Liver (tissue), 9 donors: Measurements from ENCODE around the gene CD320. TPM values are rescaled to one million over a fixed set of nuclear protein-coding genes. Genes with fewer than 3 reads are reported as not detected.
A peak's percentile ranks its signal among the peaks of the same experiment; 100 is the strongest.

Experiments
- DNase-seq: peaks from one replicate; pipeline ENCODE4 v3.0.0-alpha.2; 2017; ENCODE audit warnings: low spot score
- H3K27ac ChIP-seq, 2 donors: one replicate each; pipeline ENCODE4 v1.7.0; 2013; ENCODE audit warnings: inconsistent platforms in 2 of 2, low read length in 2 of 2, control low read depth in 1 of 2, low read depth in 1 of 2, mild to moderate bottlenecking in 1 of 2
- H3K27me3 ChIP-seq, 4 donors: one replicate each; pipeline versions ENCODE4 v1.6.1 to v1.7.0; 2013; ENCODE audit warnings: low read length in 3 of 4, inconsistent platforms in 1 of 4, mild to moderate bottlenecking in 1 of 4, moderate library complexity in 1 of 4; ENCODE audit not compliant: control insufficient read depth in 4 of 4, insufficient read depth in 4 of 4
- H3K36me3 ChIP-seq, 4 donors: one replicate each; pipeline versions ENCODE4 v1.6.1 to v1.7.0; 2013; ENCODE audit warnings: low read length in 3 of 4, mild to moderate bottlenecking in 3 of 4, low read depth in 1 of 4, moderate library complexity in 1 of 4; ENCODE audit not compliant: control insufficient read depth in 4 of 4, insufficient read depth in 3 of 4
- H3K4me1 ChIP-seq, 4 donors: one replicate each; pipeline versions ENCODE4 v1.6.1 to v1.7.0; 2013; ENCODE audit warnings: low read length in 3 of 4, mild to moderate bottlenecking in 3 of 4, moderate library complexity in 1 of 4; ENCODE audit not compliant: control insufficient read depth in 4 of 4, insufficient read depth in 4 of 4
- H3K4me3 ChIP-seq, 3 donors: one replicate each; pipeline versions ENCODE4 v1.6.1 to v1.7.0; 2013; ENCODE audit warnings: low read length in 3 of 3, control low read depth in 1 of 3, low read depth in 1 of 3, mild to moderate bottlenecking in 1 of 3
- H3K9ac ChIP-seq, 2 donors: one replicate each; pipeline ENCODE4 v1.7.0; 2013; ENCODE audit warnings: low read length in 2 of 2, mild to moderate bottlenecking in 2 of 2, moderate library complexity in 2 of 2, control low read depth in 1 of 2, low read depth in 1 of 2
- H3K9me3 ChIP-seq, 4 donors: one replicate each; pipeline versions ENCODE4 v1.6.1 to v1.7.0; 2013; ENCODE audit warnings: low read length in 3 of 4; ENCODE audit not compliant: control insufficient read depth in 4 of 4
- ATF3 ChIP-seq: IDR thresholded peaks from 2 replicates; pipeline ENCODE4 v1.6.1; 2016; ENCODE audit warnings: antibody characterized with exemption
- CTCF ChIP-seq: fragments of 150-350 bp; IDR thresholded peaks from 2 replicates; pipeline ENCODE4 v1.5.1; 2017; ENCODE audit warnings: improper control_type of control experiment, low read depth, low read length; ENCODE audit not compliant: missing input control
- EGR1 ChIP-seq, 2 donors: IDR thresholded peaks; 2 replicates each; pipeline ENCODE4 v1.6.1; 2016 to 2018; ENCODE audit warnings: antibody characterized with exemption in 2 of 2, low read depth in 2 of 2
- FOXA1 ChIP-seq: IDR thresholded peaks from 2 replicates; pipeline ENCODE4 v1.6.1; 2016; ENCODE audit warnings: antibody characterized with exemption
- FOXA2 ChIP-seq: IDR thresholded peaks from 2 replicates; pipeline ENCODE4 v1.6.1; 2016; ENCODE audit warnings: antibody characterized with exemption
- GABPA ChIP-seq, 2 donors: IDR thresholded peaks in 1 of 2; conservative IDR thresholded peaks in 1 of 2; 2 replicates each; pipeline ENCODE4 v1.6.1; 2016; ENCODE audit warnings: antibody characterized with exemption in 2 of 2, mild to moderate bottlenecking in 1 of 2, moderate library complexity in 1 of 2
- HNF4A ChIP-seq, 2 donors: conservative IDR thresholded peaks; 2 replicates each; pipeline ENCODE4 v1.6.1; 2016; ENCODE audit warnings: antibody characterized with exemption in 2 of 2, mild to moderate bottlenecking in 2 of 2
- HNF4G ChIP-seq: IDR thresholded peaks from 2 replicates; pipeline ENCODE4 v1.6.1; 2016; ENCODE audit warnings: antibody characterized with exemption
- NR2F2 ChIP-seq: IDR thresholded peaks from 2 replicates; pipeline ENCODE4 v1.6.1; 2016; ENCODE audit warnings: antibody characterized with exemption
- RAD21 ChIP-seq, 2 donors: IDR thresholded peaks; 2 replicates each; pipeline ENCODE4 v1.6.1; 2016; ENCODE audit warnings: antibody characterized with exemption in 2 of 2, mild to moderate bottlenecking in 2 of 2
- REST ChIP-seq: IDR thresholded peaks from 2 replicates; pipeline ENCODE4 v1.6.1; 2016; ENCODE audit warnings: antibody characterized with exemption, mild to moderate bottlenecking
- RXRA ChIP-seq, 2 donors: IDR thresholded peaks; 2 replicates each; pipeline ENCODE4 v1.6.1; 2017 to 2018; ENCODE audit warnings: antibody characterized with exemption in 2 of 2, mild to moderate bottlenecking in 1 of 2
- SP1 ChIP-seq: IDR thresholded peaks from 2 replicates; pipeline ENCODE4 v1.6.1; 2018; ENCODE audit warnings: antibody characterized with exemption, mild to moderate bottlenecking
- TAF1 ChIP-seq: conservative IDR thresholded peaks from 2 replicates; pipeline ENCODE4 v1.6.1; 2016; ENCODE audit warnings: antibody characterized with exemption, mild to moderate bottlenecking
- YY1 ChIP-seq: IDR thresholded peaks from 2 replicates; pipeline ENCODE4 v1.6.1; 2016; ENCODE audit warnings: antibody characterized with exemption, mild to moderate bottlenecking
- ZBTB33 ChIP-seq: IDR thresholded peaks from 2 replicates; pipeline ENCODE4 v1.6.1; 2016; ENCODE audit warnings: antibody characterized with exemption
- WGBS: extraction: QIAGEN DNeasy Blood & Tissue Kit; methylation state at CpG from one replicate; pipeline ENCODE4 v1.1.7; 2013; 5-methylcytosine and 5-hydroxymethylcytosine counted together
- polyA plus RNA-seq, 2 donors: library from polyadenylated mRNA; stranded (reverse) in 1 of 2; unstranded in 1 of 2; fragments of 200-250 nt in 1 of 2; fragments of >200 nt in 1 of 2; fragmentation: Nextera tagmentation in 1 of 2; extraction: Ambion mirVana in 1 of 2; gene quantifications; one replicate each; pipeline versions ENCODE4 v1.2.1 to v1.2.3, GENCODE V29; 2013 to 2015
- total RNA-seq, 2 donors: library from RNA; depleted of rRNA; stranded (reverse); fragments of >200 nt; gene quantifications; one replicate each; pipeline ENCODE4 v1.2.3, GENCODE V29; 2014
- TF ChIP-seq, protein P1 (sequence below): IDR thresholded peaks from 2 replicates; pipeline ENCODE4 v1.6.1; 2016; ENCODE audit warnings: antibody characterized with exemption
- donor health status: healthy.
- donor health status: healthy.
- donor health status: healthy.
- donor health status: healthy.
- donor health status: healthy.

Gene CD320
- total and polyA plus RNA-seq, 4 donors = 6.7 to 18.0 (median 12.6) TPM

DNA sequence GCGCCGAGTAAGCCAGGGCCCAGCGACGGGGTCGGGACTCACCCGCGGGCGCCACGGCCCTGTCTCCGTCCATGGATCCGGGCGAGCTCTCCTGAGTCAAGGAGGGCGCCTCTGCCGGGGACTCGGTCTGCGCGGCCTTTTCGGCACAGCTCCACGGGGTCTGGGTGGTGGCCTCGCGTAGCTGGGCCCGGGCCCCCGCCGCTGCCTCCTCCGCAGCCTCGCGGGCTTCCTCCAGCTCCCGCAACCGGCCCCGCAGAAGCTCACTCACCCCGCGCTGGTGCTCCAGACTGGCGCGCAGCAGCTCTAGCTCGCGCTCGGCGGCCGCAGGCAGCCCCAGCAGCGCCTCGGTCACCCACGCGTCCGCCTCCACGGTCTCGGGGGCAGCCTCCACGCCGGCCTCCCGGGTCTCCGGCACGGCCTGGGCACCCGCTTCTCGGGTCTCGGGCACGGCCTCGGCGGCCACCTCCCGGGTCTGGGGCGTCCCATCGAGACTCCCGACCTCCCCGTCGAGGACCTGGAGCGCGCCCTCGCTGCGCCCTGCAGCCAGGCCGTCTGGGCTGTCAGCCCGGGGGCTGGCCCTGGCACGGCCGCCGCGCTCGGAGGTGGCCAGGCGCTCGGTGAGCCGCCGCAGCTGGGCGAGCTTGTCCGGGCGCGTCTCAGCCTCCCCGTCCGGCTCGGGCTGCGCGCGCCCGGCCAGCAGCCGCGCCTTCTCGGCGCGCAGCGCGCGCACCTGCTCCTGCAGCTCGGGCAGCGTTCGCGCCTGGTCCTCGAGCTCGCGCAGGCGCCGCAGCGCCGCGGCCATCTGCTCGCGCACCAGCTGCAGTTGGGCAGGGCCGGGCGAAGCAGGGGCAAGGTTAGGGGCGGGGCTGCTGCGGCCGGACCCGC lies 26.5 kb upstream of the CD320 start:
- peaks cover 3 to 17% (median 9%) of the 10 kb centered on the region in 4 donors for H3K4me1 ChIP-seq
- no peak overlapping the region for H3K9ac ChIP-seq
- 12% methylated on average over 117 of the region's 117 CpGs for WGBS
- no peak overlapping the region for H3K27ac ChIP-seq
- H3K9me3 ChIP-seq = no peaks in the 10 kb centered on the region
- peak overlapping the region in 1 of 3 donors; percentile 51 for H3K4me3 ChIP-seq
- H3K36me3 ChIP-seq = no peaks in the 10 kb centered on the region
- peaks cover 0 to 4% (median 1%) of the 10 kb centered on the region in 4 donors for H3K27me3 ChIP-seq
- no peak for DNase-seq
- TF ChIP-seq ATF3 (no peak), ZBTB33 (no peak), NR2F2 (no peak), YY1 (no peak), FOXA1 (no peak), RAD21 (IDR thresholded peaks at IDR 0.05) (no peak), EGR1 (IDR thresholded peaks at IDR 0.05; ENCODE audit: low read depth in 2 of 2) (no peak), TAF1 (no peak), HNF4G (no peak), HNF4A (conservative IDR thresholded peaks at IDR 0.05) (no peak), REST (no peak), GABPA (IDR thresholded peaks at IDR 0.05 in 1 of 2, conservative IDR thresholded peaks at IDR 0.05 in 1 of 2) (no peak), FOXA2 (no peak), CTCF (no peak), SP1 (no peak), RXRA (IDR thresholded peaks at IDR 0.05) (no peak)
- TF ChIP-seq, protein P1, sequence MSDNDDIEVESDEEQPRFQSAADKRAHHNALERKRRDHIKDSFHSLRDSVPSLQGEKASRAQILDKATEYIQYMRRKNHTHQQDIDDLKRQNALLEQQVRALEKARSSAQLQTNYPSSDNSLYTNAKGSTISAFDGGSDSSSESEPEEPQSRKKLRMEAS = no peak
